ENCODE measurements around the gene DOCK6.

- TF ChIP-seq CTCF (IDR thresholded peaks at IDR 0.05; ENCODE audit: poor library complexity, severe bottlenecking) (no peak), EZH2 (IDR thresholded peaks at IDR 0.05; ENCODE audit: borderline replicate concordance, insufficient read depth, low read length, poor library complexity, severe bottlenecking) (no peak), POLR2AphosphoS5 (IDR thresholded peaks at IDR 0.05) (no peak), RAD21 (conservative IDR thresholded peaks at IDR 0.05) (no peak), MXI1 (conservative IDR thresholded peaks at IDR 0.05; ENCODE audit: poor library complexity, severe bottlenecking) (no peak), SMC3 (conservative IDR thresholded peaks at IDR 0.05; ENCODE audit: poor library complexity) (no peak), EP300 (conservative IDR thresholded peaks at IDR 0.05; ENCODE audit: poor library complexity, severe bottlenecking) (no peak), TAF1 (IDR thresholded peaks at IDR 0.05; ENCODE audit: low read depth) (no peak)
- TF ChIP-seq, protein P1, sequence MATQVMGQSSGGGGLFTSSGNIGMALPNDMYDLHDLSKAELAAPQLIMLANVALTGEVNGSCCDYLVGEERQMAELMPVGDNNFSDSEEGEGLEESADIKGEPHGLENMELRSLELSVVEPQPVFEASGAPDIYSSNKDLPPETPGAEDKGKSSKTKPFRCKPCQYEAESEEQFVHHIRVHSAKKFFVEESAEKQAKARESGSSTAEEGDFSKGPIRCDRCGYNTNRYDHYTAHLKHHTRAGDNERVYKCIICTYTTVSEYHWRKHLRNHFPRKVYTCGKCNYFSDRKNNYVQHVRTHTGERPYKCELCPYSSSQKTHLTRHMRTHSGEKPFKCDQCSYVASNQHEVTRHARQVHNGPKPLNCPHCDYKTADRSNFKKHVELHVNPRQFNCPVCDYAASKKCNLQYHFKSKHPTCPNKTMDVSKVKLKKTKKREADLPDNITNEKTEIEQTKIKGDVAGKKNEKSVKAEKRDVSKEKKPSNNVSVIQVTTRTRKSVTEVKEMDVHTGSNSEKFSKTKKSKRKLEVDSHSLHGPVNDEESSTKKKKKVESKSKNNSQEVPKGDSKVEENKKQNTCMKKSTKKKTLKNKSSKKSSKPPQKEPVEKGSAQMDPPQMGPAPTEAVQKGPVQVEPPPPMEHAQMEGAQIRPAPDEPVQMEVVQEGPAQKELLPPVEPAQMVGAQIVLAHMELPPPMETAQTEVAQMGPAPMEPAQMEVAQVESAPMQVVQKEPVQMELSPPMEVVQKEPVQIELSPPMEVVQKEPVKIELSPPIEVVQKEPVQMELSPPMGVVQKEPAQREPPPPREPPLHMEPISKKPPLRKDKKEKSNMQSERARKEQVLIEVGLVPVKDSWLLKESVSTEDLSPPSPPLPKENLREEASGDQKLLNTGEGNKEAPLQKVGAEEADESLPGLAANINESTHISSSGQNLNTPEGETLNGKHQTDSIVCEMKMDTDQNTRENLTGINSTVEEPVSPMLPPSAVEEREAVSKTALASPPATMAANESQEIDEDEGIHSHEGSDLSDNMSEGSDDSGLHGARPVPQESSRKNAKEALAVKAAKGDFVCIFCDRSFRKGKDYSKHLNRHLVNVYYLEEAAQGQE (IDR thresholded peaks at IDR 0.05; ENCODE audit: borderline replicate concordance) = no peak
Observed at GRCh38 chr19:11199517-11199916, 62.8 kb downstream of the DOCK6 start.

All from neural cell (in vitro differentiated cells).